ENCODE results near the gene TUBB.

Gene TUBB

DNA sequence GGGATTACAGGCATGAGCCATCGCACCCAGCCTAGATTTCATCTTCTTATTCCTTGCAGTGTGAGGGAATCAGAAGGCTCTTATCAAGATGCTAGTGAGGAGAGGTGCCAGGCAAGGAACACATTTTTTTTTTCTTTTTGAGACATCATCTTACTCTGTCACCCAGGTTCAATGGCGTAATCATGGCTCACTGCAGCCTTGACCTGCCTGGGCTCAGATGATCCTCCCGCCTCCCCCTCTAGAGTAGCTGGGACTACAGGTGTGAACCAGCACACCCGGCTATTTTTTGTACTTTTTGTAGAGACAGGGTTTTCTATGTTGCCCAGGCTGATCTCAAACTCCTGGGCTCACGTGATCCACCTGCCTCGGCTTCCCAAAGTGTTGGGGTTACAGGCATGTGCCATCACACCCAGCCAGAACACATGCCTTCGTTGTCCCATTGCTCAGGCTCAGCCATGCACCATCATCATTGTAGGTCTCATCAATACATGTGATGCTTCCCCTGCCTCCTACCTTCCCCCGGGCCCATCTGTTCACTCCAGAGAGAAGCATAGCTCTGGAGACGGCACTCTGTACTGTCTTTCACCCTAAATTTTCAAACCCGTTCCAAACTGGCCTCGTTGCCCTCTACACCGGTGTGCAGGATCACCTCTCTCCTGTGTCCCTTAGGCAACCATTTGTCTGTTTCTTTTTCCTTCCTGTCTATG lies 12.2 kb downstream of the TUBB start:
- in situ Hi-C loops (cut with HindIII; ENCODE audit: low sequenced_read_pairs): loop anchor here (10.0 to 25.0 kb wide), 2 partner anchors 155 to 188 kb away; partner anchors contain the start of gene DDR1

DNA sequence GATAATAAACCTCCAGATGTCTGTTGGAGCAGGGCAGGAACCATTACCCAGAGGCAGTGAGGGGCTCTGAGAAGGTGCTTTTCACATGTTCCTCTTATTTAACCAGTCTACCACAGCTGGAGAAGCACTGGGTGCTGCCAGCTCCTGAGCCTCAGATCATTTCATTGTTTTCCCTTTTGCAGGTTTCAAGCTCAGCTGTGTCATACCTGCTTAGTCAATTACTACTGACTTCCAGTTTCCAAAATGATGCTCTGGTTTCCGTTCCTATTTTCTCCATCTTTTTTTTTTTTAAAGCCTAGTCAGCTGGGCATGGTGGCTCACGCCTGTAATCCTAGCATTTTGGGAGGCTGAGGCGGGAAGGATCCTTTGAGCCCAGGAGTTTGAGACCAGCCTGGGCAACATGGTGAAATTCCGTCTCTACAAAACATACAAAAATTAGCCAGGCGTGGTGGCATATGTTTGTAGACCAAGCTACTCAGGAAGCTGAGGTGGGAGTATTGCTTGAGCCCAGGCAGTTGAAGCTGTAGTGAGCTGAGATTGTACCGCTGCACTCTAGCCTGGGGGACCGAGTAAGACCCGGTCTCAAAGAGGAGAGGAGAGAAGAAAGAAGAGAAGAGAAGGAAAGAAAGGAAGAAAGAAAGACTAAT lies 15.6 kb downstream of the TUBB start:
- in situ Hi-C loops (cut with HindIII; ENCODE audit: low sequenced_read_pairs): loop anchor here (10.0 to 25.0 kb wide), 2 partner anchors 152 to 191 kb away; partner anchors contain the start of gene DDR1

DNA sequence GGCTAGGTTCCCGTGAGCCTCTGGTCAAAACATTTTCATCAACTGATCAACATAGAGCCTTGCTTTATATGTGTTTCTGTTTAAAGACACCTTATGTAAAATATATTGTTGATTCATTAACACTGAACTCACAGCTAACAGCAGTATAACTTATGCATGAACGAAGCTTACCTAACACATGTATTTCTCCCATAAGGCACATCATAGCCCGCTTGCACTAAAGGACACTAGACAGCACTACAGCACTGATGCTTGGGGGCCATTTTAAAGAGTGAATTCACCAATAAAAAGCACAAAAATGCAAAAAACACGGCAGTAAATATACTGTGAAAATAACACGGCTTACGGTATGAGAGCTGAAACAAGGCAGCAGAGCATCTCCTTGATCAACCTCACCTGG lies 18.4 kb downstream of the TUBB start:
- in situ Hi-C loops (cut with HindIII; ENCODE audit: low sequenced_read_pairs): loop anchor here (10.0 to 25.0 kb wide), 2 partner anchors 149 to 194 kb away; partner anchors contain the start of gene DDR1

- in situ Hi-C loops (cut with HindIII; ENCODE audit: low sequenced_read_pairs): loop anchor here (5.0 to 25.0 kb wide), 3 partner anchors 42 to 147 kb away; partner anchors contain the start of gene DDR1
These were observed 20.4 kb downstream of the TUBB start for GRCh38 chr6:30740540-30740870.

- in situ Hi-C loops (cut with HindIII; ENCODE audit: low sequenced_read_pairs): loop anchor here (5.0 to 25.0 kb wide), 3 partner anchors 41 to 146 kb away; partner anchors contain the start of gene DDR1
These were observed 21.1 kb downstream of the TUBB start for GRCh38 chr6:30741063-30741779.

GRCh38 chr6:30741789-30742315 lies 21.7 kb downstream of the TUBB start:
- in situ Hi-C loops (cut with HindIII; ENCODE audit: low sequenced_read_pairs): loop anchor here (5.0 to 25.0 kb wide), 3 partner anchors 40 to 145 kb away; partner anchors contain the start of gene DDR1

DNA sequence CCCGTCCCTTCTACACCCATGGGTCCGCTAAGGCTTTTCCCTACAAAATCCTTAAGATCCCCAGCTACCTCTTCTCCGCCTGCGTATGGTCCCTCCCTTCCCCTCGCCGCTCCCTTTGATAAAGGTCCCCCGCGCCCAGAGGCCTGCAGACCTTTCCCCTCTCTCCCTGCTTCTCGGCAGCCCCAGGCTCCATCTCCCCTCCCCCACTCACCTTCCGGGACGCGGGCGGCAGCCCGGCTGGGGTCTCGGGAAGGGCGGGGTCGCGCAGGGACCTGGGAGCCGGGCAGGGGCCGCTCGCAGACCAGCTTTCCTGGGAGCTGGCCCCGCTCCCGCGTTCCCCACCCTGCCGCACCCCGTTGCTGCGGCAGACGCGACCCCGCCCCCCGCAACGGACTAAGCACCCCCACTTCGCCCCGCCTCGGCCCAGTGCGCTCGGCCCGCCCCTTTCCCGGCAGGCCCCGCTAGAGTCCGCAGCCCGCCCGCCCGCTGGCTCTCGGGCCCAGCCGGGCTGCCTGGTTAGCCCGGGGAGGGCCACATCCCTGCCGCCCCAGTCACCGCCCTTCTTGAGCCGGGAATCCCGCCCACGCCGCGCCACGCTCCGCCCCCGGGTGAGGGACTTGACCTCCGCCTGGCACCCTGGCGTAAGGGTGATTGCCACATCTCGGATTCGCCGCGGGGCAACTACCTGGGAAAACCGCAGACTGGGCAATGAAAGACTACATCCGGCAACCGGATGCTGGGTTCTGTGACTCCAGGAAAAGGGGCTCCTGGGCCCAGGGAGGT lies 22.4 kb downstream of the TUBB start, which contains the start of gene FLOT1:
TSS of gene FLOT1 (minus strand) at position 372 of the 783 bp plus-strand sequence. CDS start 498 bp downstream, outside the sequence.
- in situ Hi-C loops (cut with HindIII; ENCODE audit: low sequenced_read_pairs): loop anchor here (5.0 to 25.0 kb wide), 3 partner anchors 40 to 145 kb away; partner anchors contain the start of gene DDR1

DNA sequence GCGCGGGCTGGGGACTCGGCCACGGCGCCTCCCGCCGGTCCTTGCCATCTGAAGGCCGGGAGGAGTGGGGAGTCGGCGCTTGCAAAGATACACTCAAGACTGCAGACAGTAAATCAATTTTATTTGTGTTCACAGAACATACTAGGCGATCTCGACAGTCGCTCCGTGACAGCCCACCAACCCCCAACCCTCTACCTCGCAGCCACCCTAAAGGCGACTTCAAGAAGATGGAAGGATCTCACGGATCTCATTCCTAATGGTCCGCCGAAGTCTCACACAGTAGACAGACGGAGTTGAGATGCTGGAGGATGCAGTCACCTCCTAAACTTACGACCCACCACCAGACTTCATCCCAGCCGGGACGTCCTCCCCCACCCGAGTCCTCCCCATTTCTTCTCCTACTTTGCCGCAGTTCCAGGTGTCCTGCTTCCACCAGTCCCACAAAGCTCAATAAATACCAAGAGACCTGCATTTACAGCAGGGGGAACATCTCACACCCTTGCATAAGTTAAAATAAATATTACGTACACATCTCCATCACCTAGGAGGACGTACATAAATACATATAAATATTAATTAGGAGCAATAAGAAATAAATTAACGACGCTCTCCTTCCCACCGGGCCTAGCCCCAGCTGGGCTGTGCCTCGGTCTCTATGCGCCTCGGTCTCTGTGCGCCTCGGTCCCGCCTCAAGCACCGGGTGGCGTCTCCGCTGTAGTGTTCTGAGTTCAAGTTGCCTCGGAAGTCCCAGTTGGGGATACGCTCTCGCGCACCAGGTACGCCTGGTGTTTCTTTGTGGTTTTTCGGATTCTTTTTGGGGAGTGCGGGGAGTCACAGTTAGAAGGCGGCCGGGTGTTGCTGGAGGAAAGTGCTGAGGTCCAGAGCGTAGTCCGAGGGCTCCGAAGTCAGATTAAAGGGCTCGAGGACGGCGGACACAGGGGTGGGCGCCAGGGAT lies 23.2 kb downstream of the TUBB start:
- in situ Hi-C loops (cut with HindIII; ENCODE audit: low sequenced_read_pairs): loop anchor here (5.0 to 25.0 kb wide), 3 partner anchors 39 to 144 kb away; partner anchors contain the start of gene DDR1

DNA sequence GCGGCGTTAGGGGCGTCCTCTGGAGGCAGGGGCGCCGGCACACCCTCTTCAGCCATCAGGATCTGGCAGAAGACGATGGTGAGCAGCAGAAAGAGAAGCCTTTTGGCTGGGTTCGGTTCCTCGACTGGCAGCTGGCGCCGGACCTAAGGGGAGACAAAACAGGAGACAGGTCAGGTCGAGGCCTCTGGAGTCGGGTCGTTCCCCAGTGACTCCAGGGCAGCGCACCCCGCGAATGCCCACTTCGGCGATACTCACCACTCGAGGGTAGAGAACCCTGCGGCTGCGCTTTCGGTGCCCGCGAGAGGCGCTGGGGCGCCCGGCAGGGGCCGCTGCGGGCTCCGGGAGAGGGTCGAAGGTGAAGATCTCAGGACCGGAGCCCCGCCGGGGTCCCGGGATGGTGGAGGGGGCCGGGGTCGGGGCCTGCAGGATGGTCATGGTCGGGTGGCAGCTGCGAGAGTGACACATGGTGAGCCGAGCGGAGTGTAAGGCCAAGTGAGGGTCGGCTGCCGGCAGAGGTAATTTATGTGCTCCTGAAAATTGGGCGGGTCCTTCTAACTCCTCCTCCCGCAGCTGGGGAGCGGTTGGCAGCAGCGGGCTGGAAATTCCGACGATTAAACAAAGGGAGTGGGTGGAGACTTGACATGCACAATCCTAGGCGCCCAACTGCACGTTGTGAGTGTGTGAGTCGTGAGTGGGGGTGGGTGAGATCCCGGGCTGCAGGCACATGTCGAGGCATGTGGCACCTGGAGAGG lies 24.1 kb downstream of the TUBB start, which contains the start of gene IER3:
TSS of gene IER3 (minus strand) at position 494 of the 752 bp plus-strand sequence. CDS start at position 465, 29 bp downstream.
- in situ Hi-C loops (cut with HindIII; ENCODE audit: low sequenced_read_pairs): loop anchor here (5.0 to 25.0 kb wide), 3 partner anchors 38 to 143 kb away; partner anchors contain the start of gene DDR1

GRCh38 chr6:30747300-30747687 lies 27.1 kb downstream of the TUBB start:
- in situ Hi-C loops (cut with HindIII; ENCODE audit: low sequenced_read_pairs): loop anchor here (25.0 kb wide), 1 partner anchor 140 kb away; the partner anchor contains the start of gene DDR1

DNA sequence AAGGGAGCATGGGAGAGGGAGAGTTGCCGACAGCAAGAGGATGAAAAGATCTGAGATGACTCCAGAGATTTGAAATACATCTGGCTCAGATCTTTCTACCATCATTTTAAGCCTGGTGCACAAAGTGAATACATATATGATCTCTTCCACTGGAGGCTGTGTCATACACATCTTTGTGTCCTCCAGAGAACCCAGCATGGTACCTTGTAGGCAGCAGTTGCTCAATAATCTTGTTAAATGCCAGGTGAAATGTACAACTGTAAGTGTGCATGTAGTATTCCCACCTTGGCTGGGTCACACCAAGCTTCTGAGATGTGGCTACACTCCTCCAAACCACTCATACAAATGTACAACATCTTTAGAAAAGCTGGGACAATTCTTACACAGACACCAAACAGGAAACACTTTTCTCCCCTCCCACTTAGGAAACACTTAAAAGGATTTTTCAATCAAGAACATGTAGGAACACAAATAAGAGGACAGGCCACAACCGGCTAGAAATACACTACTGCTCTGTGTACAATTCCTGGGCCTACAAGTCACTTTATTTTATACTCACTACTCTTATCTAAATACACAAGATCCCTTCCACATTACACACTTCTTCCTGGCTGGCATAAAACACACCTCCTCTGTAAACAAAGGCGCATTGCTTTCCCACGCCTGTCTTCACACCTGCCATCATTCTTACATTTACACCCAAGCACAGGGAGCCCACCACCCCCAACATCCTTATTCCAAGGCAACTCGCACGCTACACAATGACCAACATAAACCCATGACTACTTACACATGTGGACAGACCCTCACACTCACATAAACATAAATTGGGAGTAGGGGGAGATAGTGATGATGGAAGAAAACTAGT lies 28.0 kb downstream of the TUBB start:
- in situ Hi-C loops (cut with HindIII; ENCODE audit: low sequenced_read_pairs): loop anchor here (25.0 kb wide), 1 partner anchor 139 kb away; the partner anchor contains the start of gene DDR1

DNA sequence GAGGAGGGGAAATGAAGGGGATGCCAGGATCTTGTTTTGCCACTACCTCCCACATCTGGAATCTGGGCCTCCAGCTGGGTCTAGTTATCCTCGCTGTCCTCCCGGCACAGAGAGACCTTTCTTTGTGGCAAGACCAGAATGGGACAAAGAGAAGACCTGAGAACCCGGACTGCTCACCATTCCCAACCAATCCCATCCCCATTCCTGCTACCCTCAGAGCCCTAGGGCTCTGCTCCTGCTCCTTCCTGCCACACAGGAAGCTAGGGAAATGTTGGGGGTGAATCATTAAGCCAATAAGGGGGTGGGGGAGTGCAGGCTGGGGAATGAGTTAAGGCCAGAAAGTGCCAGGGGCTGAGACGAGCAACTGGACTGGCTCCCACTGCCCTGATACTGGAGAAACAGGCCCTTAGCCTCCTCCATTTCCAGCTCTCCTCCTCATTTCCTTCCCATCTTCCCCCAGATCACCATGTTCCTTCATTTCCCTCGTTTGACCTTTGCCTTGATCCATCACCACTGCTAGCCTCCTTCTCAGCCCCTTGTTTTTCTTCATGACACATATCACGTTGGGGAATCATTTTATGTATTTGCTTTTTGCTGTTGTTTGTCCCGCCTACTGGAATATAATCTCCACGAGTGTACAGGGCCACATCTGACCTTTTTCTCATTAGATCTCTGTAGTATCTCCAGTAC lies 28.8 kb downstream of the TUBB start:
- in situ Hi-C loops (cut with HindIII; ENCODE audit: low sequenced_read_pairs): loop anchor here (25.0 kb wide), 1 partner anchor 138 kb away; the partner anchor contains the start of gene DDR1

DNA sequence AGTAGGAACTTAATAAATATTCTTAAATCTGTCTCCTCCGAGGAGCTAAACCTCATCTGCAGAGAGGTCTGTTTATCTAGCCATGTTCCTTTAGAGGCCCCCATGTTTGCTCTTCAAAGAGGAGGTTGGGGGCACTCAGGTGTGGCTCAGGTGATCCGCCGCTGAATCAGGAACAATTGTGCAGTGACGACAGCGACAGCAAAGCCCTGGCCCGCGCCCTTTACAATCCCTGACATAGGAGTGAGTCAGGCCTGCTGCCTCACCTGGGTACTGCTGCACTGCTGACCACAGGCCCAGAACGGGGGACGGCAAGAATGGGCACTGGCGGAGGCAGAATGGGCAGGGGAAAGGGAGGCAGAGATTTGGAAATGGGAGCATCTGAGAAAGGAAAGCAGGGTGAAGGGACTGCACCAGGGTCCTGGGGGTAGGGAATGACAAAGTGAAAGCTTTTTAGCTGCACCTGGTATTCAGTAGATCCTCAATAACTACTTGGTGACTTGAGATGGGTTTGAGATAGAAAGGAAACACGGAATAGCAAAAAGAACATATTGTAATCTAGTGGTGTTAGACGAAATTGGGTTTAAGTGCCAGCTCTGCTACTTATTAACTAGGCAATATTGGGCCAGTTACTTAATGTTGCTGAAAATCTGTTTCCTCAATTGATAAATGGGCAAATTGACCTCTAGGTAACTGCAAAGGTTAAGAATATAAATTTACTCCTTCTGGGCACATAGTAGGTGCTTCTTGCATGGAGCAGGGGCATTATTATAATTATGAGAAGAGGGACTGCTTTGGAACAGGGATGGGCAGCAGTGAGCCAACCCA lies 29.6 kb downstream of the TUBB start:
- in situ Hi-C loops (cut with HindIII; ENCODE audit: low sequenced_read_pairs): loop anchor here (25.0 kb wide), 1 partner anchor 138 kb away; the partner anchor contains the start of gene DDR1

DNA sequence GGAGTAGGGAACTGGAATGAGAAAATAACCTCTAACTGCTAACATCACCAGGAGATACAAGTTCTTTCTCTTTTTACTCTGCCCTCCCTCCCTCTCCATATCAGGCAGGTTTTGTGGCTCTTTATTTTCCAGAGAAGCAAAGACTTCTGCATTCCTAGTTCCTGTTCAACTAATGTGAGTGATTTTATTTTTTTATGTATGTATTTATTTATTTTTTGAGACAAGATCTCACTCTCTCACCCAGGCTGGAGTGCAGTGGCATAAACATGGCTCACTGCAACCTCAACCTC lies 30.2 kb downstream of the TUBB start:
- in situ Hi-C loops (cut with HindIII; ENCODE audit: low sequenced_read_pairs): no loop called here

DNA sequence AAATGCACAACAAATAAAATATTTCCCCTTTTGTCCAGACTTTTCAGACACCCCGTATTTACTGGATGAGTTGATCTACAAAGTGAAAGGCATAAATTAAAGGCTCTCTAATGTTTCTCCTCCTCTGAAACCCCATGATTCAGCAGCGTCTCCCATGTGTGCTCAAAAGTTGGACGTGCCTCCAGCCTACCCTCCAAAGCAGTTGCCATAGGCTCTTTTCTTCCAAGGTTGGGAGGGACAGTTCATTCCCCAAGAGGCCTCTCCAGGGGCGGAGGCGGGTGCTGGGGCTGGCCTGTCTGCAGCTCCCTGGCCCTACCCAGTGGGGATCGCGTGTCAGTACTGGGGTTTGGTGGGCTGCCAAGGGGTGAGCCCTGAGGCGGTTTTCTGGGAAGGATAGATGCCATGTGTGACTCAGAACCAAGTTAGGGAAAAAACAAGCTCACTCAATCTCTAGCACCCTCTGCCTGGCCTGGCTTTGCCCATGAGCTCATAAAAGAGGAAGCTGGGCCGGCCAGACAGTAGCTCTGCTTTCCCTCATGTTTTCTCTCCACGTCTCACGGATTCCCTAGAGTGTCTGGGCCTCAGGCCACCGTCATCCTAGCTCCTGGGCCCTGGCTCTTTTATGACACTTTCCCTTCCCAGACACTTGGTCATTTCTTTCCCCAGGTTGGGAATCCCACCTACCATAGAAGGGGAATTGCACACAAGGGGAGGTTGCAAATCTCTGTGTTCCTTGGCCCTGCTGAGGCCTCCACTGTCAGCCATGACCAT lies 32.2 kb downstream of the TUBB start:
- in situ Hi-C loops (cut with HindIII; ENCODE audit: low sequenced_read_pairs): no loop called here

Data from endothelial cell of hepatic sinusoid (primary cell).